HG03457 (cell line): ENCODE measurements around the gene LGI4.

Experiments
- ATAC-seq: cut with Tn5 transposase; IDR thresholded peaks from one replicate; pipeline ENCODE4 v1.9.1; 2021; ENCODE audit warnings: moderate number of reproducible peaks; ENCODE audit not compliant: unreplicated experiment

LGI4 gene

DNA sequence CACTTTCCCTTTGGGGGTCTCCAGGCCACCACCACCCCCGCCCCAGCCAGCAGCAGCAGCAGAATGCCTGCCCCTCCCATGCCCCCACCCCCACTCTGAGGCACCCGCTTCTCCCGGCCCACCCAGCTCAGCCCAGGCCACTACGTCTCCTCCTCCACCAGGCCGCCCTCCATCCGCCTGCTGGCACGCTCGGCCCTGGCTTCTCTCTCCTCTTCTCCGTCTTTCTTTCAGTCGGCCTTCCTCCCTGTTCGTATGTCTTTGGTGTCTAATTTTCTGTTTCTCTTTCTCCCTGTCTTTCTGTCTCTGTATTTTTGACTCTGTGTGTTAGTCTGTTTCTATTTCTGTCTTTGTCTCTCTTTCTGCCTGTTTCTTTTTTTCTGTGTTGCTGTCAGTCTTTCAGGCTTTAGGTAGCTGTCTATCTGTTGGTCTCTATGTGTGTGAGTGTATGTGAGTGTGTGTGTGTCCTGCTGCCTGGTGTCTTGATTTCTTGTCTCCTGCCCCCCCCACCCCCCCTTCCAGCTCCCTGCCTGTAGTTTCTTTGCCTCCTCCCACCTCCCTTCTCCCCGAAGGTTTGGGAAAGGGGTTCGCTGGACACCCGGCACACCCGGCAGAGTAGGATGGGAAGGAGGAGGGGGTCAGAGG, at the start of gene LGI4:
TSS of gene LGI4 (minus strand) at position 459 of the 642 bp plus-strand sequence. CDS start at position 80, 379 bp downstream.
- no peak for ATAC-seq

DNA sequence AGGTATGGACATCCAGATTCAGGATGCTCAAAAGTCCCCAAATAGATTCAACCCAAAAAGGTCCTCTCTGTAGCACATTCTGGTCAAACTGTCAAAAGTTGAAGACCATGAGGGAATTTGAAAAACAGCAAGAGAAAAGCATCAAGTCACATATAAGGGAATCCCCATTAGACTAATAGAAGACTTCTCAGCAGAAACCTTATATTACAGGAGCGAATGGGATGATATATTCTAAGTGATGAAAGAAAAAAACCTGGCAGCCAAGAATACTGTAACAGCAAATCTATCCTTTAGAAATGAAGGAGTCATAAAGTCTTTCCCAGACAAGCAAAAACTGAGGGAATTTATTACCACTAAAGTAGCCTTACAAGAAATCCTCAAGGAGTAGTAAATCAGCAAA, 49.4 kb upstream of the LGI4 start:
- ATAC-seq: no peak

DNA sequence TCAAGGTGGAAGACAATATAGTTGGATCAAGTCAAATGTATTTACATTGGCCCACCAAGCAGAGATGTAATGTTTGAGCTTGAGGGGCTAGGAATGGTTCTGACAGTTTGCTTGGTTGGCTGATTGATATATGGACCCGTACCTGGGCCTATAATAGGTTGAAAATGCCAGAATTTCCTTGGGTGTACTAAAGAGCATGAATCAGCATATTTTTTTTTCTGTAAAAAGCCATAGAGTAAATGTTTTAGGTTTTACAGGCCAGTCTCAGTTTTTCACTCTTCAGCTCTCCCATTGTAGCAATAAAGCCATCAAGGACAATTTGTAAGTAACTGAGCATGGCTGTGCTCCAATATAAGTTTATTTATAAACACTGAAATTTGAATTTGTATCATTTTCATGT, 46.5 kb upstream of the LGI4 start:
- ATAC-seq: no peak

DNA sequence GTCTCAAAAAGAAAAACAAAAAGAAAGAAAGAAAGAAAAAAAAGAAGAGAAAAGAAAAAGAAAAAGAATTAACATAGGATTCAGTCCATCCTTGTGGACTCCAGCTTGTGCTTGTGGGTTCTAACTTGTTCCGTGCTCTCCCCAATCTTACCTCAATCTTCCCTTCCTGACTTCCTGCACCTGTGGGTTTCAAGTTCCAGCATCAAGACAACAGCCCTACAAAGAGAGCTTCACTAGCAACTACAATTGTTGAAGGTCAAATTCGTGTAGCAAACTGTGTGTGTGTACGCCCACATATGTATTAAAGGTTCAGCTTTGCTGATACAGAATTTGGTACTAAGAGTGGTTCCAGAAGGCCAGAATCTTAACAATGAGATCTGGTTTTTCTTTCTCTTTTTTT, 45.0 kb upstream of the LGI4 start:
- no peak for ATAC-seq

DNA sequence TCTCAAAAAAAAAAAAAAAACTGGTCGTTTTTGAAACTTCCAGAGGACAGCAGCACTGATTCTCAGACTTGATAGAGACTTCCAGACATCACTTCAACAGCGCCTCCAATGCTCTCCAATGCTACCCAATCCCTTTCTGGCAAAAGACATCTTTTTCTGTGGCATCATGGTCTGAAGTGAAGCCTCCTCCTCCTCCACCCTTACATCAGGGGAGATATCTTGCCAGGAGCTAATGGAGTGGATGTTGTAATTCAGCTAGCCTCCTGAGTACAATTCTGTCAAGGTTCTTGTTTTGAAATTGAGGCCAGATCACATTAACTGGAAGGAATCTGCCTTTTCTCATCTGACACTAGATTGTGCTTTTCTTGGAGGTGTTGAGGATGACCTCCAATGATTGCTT, 43.8 kb upstream of the LGI4 start:
- no peak for ATAC-seq

DNA sequence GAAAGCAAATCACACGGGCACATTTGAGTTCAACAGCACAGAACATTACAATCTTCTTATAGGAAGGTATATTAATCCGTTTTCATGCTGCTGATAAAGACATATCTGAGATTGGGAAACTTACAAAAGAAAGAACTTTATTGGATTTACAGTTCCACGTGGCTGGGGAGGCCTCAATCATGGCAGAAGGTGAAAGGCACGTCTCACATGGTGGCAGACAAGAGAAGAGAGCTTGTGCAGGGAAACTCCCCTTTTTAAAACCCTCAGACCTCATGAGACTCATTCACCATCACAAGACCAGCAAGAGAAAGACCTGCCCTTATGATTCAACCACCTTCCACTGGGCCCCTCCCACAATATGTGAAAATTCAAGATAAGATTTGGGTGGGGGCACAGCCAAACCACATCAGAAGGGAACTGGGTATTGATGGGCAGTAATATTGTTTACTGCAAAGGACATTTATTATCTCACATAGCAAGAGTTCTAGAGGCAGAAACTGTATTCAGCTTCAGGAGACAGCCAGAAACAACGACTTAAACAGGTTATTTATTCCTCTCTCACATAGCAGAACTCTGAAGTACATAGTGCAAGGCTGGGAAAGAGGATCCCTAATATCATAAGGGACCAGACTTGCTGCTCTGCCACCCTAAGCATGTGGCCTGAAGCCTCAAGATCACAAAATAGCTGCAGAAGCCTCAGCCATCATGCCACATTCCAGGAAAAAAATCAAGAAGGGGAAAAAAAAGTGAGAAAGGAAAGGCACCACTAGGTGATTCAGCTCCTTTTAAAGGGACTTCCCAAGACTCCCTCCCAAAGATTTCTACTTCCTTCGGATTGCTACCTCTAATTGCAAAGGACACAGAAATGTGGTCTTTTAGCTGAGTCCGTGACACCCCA, 42.8 kb upstream of the LGI4 start:
- no peak for ATAC-seq

DNA sequence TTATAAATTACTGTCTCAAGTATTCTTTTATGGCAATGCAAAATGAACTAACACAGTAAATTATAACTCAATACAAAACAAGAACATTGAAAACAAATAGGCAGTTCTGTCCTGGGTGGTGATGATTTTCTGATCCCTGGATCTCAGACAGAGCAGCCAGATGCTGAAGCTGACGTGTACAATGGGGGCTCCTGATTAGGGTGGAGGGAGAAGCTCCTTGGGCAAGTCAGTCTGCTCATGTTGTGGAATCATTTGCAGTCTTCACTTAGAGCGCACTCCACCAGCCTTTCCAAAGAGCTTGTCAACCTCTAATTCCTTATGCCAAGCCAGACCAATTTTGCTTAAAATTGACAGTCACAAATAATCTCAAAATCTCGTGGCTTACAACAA, 41.3 kb upstream of the LGI4 start:
- ATAC-seq: no peak

DNA sequence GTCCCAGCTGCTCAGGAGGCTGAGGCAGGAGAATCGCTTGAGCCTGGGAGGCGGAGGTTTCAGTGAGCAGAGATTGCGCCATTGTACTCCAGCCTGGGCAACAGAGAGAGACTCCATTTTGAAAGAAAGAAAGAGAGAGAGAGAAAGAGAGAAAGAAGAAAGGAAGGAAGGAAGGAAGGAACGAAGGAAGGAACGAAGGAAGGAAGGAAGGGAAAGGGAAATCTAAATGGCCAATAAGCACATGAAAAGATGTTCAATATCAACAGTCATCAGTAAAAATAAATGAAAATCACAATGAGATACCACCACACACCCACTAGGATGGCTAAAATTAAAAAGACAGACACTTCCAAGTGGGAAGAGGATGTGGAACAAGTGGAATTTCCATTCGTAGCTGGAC, 39.4 kb upstream of the LGI4 start:
- no peak for ATAC-seq

DNA sequence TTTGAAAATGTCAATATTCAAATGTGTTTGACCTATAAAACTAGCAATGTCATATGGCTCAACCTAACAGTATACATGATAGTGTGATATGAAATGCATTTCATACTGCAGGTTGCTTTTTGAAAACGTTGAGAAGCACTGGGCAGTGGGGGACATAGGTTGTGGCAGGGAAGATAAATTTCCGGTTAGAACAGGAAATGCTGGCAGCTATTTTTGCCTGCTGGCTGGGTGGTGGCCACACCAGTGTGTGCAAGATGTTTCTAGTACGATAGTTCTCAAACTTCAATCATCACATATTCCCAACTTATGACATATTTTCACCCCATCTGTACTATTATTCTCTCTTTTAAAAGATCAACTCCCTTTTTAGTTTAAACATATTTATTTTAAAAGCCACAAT, 36.9 kb upstream of the LGI4 start:
- ATAC-seq: no peak

DNA sequence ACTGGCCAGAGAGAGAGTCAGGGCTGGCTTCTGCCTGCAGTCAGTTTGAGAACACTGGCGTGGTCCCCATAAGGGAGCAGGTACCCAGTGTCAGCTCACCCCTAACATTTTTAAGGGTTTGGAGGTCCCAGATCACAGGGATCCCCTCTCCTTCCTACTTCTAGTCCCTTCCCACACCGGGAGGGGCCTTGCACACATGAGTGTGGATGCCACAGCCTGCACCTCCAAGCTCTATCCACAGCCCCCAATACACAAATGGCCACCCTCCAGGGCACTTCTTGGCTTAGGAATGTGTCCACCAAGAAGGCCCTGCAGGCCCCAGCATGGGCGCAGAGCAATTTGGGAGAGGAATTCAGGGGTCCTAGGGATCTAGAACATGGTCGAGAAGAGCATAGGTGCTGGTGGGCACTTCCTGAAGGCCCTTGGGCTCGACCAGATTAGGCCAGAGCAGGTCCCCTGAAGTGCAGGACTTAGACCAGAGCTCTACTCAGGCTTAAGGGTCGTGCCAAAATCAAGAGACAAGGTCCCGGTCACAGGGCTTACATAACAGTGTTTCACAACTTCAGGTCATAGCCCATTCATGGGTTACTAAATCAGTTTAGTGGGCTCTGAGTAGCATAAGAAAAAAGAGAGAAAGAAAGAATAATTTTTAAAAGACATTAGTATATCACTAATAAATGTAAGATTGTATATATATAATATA, 35.7 kb upstream of the LGI4 start:
- no peak for ATAC-seq

DNA sequence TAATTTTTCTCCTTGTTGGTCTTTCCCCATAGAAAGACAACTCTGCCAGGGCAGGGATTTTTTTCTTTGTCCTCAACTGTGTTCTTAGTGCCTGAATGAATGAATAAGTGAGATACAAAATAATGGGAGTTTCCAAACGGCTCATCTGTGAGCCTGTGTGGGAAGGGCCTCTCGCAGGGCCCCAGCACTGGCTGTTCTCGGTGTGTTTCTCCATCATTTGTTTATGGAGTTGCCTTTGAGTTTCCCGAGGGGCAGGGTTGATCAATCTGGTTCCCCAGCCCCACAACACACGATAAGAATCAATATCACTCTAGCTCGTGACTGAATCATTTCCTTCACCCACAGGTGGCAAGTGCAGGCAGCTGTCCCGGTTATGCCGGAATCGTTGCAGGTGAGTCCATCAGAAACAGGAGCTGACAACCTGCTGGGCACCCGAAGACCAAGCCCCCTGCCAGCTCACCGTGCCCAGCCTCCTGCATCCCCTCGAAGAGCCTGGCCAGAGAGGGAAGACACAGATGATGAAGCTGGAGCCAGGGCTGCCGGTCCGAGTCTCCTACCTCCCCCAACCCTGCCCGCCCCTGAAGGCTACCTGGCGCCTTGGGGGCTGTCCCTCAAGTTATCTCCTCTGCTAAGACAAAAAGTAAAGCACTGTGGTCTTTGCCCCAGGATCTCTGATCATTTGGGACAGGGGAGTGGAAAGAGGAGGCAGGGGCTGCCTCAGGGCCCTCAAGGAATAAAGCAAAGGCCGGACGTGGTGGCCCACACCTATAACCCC, 34.5 kb upstream of the LGI4 start:
- ATAC-seq: no peak

DNA sequence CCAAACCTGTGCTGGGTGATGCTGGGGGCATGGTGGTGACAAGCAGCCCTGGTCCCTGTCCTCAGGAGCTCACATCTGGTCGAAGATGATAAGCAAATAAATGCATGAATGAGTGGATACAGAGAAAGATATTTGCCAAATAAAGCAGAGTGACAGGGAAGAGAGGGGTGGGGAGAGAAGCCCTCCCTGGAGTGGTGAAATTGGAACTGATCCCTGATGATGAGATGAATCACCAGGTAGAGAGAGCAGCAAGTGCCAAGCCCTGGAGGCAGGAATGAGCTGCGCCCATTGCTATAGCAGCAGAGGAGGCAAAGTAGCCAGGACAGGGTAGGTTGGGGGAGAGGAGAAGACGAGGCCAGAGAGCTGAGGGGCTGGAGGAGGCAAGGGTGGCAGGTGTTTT, 33.3 kb upstream of the LGI4 start:
- no peak for ATAC-seq

DNA sequence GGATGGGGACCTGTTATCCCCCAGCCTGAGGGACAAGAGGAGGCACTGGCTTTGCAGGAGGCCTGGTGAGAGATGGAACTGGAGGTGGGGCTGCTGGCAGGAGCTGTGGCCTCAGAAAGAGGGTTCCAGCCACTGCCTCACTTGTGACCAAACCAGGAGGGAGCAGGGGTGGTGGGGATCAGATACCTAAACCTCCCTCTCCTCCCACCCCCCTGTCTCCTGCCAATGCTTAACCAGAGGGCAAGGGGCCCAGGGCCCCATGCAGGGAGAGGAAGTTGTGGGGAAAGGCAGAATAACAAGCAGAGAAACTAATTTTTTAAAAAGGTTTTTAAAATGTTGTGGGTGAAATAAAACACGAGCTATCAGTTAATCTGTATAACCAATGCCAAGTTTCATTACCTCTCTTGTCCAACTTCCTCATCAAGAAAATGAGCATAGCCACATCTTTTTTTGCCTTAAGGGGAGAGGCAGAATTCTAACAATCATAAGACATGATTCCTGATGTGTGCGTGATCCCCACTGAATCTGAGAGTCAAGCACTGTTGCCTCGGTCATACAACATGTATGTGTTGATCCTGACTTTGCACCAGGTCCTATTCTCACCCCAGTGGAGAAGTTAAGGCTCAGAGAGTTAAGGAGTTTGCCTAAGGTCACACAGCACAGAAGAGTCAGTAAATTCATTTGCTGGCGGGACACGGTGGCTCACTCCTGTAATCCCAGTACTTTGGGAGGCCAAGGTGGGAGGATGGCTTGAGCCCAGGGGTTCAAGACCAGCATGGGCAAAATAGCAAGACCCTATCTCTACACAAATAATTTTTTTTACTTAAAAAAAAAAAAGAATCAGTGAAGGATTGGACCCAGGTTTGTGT, 32.6 kb upstream of the LGI4 start:
- no peak for ATAC-seq

DNA sequence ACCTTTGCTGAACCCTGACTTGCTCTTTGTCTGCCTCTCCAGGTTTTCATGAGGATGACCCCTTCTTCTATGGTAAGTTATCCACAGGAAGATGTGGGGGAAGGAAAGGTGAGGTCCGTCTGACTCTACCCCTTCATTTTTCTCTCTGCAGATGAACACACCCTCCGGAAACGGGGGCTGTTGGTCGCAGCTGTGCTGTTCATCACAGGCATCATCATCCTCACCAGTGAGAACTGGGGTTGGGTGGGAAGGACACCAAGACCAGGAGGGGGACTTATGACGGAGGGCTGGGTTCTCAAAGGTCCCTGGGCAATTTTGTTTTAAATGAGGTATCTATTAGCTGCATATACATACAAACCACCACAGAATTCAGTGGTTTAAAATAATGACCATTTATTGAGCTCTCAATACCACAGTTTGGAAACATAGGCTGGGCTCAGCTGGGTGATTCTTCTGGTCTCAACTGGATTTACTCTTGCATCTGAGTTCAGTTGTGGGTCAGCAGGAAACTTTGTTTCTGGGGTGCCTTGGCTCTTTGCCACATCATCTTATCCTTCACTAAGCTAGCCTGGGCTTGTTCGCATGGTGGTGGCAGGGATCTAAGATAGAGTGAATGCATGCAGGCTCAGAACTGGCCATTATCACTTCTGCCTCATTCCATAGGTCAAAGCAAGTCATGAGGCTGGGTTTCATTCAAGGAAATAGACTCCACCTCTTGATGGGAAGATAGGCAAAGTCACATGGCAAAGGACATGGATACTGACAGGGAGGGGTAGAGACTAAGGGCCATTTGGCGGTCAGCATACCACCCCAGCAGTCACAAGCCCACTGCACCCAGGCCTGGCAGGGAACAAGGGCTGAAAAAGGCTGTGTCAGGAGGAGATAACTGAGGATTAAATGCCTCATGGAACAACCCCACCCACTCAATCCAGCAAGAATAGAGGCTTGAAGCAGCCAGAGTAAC, 31.5 kb upstream of the LGI4 start:
- ATAC-seq: no peak

DNA sequence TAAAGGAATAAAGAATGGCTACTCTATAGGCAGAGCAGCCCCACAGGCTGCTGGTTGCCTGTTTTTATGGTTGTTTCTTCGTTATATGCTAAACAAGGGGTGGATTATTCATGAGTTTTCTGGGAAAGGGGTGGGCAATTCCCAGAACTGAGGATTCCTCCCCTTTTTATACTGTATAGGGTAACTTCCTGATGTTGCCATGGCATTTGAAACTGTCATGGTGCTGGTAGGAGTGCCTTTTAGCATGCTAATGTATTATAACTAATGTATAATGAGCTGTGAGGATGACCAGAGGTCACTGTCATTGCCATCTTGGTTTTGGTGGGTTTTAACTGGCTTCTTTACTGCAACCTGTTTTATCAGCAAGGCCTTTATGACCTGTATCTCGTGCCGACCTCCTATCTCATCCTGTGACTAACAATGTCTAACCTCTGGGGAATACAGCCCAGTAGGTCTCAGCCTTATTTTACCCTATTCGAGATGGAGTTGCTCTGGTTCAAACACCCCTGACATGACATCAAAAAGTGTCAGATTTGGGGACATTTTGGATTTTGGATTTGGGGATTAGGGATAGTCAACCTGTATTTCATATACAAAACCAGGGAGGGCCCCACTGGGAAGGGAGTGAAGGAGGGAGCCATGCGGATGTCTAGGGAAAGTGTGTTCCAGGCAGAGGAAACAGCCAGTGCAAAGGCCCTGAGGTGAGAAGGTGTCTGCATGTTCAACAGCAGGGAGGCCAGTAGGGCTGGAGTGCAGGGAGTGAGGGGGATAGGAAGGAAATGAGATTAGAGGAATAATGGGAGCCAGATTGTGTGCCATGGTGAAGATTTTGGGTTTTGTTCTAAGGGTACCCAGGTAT, 30.6 kb upstream of the LGI4 start:
- no peak for ATAC-seq

DNA sequence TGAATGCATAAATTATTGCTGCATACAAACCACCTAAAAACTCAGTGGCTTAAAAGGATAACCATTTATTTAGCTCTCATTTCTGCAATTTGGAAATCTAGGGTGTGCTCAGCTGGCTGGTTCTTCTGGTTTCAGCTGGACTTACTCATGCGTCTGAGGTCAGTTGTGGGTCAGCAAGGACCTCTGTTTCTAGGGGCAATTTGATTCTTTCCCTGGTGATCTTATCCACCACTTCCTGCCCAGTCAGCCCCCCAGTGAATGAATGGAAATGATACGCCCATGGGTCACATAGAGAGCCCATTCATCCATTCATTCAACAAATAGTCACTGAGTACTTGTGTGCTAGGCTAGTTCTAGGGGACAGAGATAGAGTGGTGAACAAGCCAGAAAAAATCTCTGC, 29.6 kb upstream of the LGI4 start:
- no peak for ATAC-seq

DNA sequence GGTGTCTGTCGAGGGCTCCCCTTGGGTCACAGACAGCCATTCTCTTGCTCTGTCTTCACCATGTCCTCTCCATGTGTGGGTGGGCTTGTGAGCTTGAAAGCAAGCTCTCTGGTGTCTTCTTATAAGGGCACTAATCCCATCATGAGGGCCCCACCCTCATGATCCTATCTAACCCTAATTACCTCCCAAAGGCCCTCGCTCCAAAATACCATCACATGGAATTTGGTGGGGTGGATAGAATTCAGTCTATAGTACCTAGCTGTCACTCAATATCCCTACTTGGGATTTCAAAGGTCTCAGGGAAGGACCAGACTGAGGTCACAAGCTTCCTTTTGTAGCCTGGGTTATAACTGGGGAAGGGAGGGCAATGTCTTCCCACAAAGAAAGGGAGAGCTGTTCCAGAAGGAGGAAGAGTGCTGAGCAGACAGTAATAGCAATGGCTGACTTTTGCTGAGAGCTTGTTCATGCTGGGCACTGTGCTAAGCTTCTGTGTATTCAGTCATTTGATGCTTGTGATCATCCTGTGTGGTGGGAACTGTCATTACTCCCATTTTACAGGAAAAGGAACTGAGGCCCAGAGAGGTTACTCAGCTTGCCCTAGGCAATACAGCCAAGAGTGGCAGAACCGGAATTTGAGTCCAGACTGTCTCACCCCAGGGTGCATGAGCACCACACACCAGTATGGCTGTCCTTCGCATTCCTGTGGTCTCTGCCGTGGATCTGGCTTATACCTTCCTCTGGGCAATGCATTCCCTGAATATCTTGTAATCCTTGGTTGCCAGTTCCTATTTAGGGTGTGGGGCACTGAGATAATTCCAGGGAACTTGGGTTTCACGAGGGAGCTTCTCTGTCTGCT, 27.8 kb upstream of the LGI4 start:
- no peak for ATAC-seq
